ENCODE data around the gene SRSF11. TPM values are rescaled to one million over a fixed set of nuclear protein-coding genes. Genes with fewer than 3 reads are reported as not detected.
"Not testable (repeated sequence)": the region's sequence is repeated elsewhere in the genome, so short reads cannot be mapped to it uniquely, and the experiment has no call there.

SRSF11 gene
- polyA plus RNA-seq, 1 of the 3 experiments (the other 2 are of a cell fraction) = 138 TPM

GRCh38 chr1:70190180-70190579, 31.0 kb upstream of the SRSF11 start:
- TF ChIP-seq CTCF (IDR thresholded peaks at IDR 0.05) = no peak
- TF ChIP-seq JUND (IDR thresholded peaks at IDR 0.05) = no peak
- no peak for TF ChIP-seq SMC3 (IDR thresholded peaks at IDR 0.05; ENCODE audit: low read depth, low read length)
- TF ChIP-seq FOXJ3 (CRISPR knock-in tag; IDR thresholded peaks at IDR 0.05) = no peak
- TF ChIP-seq YY1 (IDR thresholded peaks at IDR 0.05; ENCODE audit: low read depth) = no peak
- no peak for TF ChIP-seq CHD2 (IDR thresholded peaks at IDR 0.05; ENCODE audit: low read length, partially characterized antibody)
- TF ChIP-seq RAD21 (IDR thresholded peaks at IDR 0.05; ENCODE audit: low read length) = no peak
- TF ChIP-seq RXRA (IDR thresholded peaks at IDR 0.05; ENCODE audit: borderline replicate concordance, low read depth) = no peak
- no peak for TF ChIP-seq POLR2AphosphoS5 (IDR thresholded peaks at IDR 0.05; ENCODE audit: low read depth, low read length)
- no peak for TF ChIP-seq FOSL2 (IDR thresholded peaks at IDR 0.05; ENCODE audit: borderline replicate concordance, low read depth)
- H3K9me3 ChIP-seq = no peaks in the 10 kb centered on the region

DNA sequence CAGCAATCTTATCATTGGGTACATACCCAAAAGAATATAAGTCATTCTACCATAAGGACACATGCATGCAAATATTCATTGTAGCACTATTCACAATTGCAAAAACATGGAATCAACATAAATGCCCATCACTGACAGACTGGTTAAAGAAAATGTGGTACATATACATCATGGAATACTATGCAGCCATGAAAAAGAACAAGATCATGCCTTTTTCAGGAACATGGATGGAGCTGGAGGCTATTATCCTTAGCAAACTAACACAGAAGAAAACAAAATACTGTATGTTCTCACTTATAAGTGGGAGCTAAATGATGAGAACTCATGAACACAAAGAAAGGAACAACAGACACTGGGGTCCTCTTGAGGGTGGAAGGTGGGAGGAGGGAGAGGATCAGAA, 28.7 kb upstream of the SRSF11 start:
- H3K9ac ChIP-seq; H3K9me2 ChIP-seq; H2AFZ ChIP-seq (ENCODE audit: low read depth); POLR2A ChIA-PET; H4K20me1 ChIP-seq (ENCODE audit: insufficient read depth); H3K36me3 ChIP-seq (replicated peaks in 1 of 2; ENCODE audit: control insufficient read depth in 1 of 2, insufficient read depth in 2 of 2, low read length in 1 of 2); H3K4me3 ChIP-seq (ENCODE audit: low read depth in 2 of 2, low read length in 1 of 2); H3K27me3 ChIP-seq (ENCODE audit: insufficient read depth); H3K4me2 ChIP-seq; H3K9me3 ChIP-seq; CTCF ChIA-PET; H3K4me1 ChIP-seq (ENCODE audit: control insufficient read depth in 1 of 2, insufficient read depth in 2 of 2, low read depth in 1 of 2, low read length in 1 of 2); DNase-seq; H3F3A ChIP-seq (replicated peaks; ENCODE audit: insufficient read depth); H3K27ac ChIP-seq (ENCODE audit: low read depth in 2 of 2, low read length in 1 of 2): not testable (repeated sequence)
- peaks cover 70% of the 10 kb centered on the region for H3K79me2 ChIP-seq (ENCODE audit: insufficient read depth)

More at GRCh38 chr1:70190180-70190579, 31.0 kb upstream of the SRSF11 start:
- ChIA-PET POLR2A (no interaction called here), CTCF (interaction anchor here (1.0 kb wide), 1 partner anchor 20 kb away, joined by 3 read pairs; no protein-coding TSS in a partner anchor)
- peaks cover 3% of the 10 kb centered on the region for H3F3A ChIP-seq (replicated peaks; ENCODE audit: insufficient read depth)
- no peak overlapping the region for H3K4me2 ChIP-seq
- peaks cover 52% of the 10 kb centered on the region for H3K79me2 ChIP-seq (ENCODE audit: insufficient read depth)
- peaks cover 0 to 5% of the 10 kb centered on the region in 2 experiments for H3K36me3 ChIP-seq (replicated peaks in 1 of 2; ENCODE audit: control insufficient read depth in 1 of 2, insufficient read depth in 2 of 2, low read length in 1 of 2)
- H3K4me1 ChIP-seq (ENCODE audit: control insufficient read depth in 1 of 2, insufficient read depth in 2 of 2, low read depth in 1 of 2, low read length in 1 of 2) = no peaks in the 10 kb centered on the region; a peak in 1 of 4 replicates
- H3K4me3 ChIP-seq (ENCODE audit: low read depth in 2 of 2, low read length in 1 of 2) = no peak overlapping the region
- H3K27ac ChIP-seq (ENCODE audit: low read depth in 2 of 2, low read length in 1 of 2) = no peak overlapping the region
- H3K9ac ChIP-seq = no peak overlapping the region
- no peaks in the 10 kb centered on the region for H3K27me3 ChIP-seq (ENCODE audit: insufficient read depth)
- H4K20me1 ChIP-seq (ENCODE audit: insufficient read depth) = no peaks in the 10 kb centered on the region
- no peak for DNase-seq
- H2AFZ ChIP-seq (ENCODE audit: low read depth) = no peak overlapping the region
- H3K9me2 ChIP-seq = no peaks in the 10 kb centered on the region

DNA sequence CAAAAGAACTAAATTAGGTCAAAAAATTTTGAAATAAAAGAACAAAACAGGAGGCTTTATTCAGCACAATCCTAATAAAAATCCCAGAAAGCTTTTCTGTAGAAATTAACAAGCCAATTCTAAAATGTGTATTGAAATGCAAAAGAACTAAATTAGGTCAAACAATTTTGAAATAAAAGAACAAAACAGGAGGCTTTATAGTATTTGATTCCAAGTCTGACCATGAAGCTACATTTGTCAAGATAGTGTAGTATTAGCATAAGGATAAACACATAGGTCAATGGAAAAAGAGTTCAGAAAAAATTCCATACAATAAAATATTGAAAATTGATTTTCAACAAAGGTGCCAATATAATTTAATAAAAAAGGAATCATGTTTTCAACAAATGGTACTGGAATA, 26.6 kb upstream of the SRSF11 start:
- ChIA-PET CTCF (no interaction called here), POLR2A (no interaction called here)
- no peak overlapping the region for H2AFZ ChIP-seq (ENCODE audit: low read depth)
- H3K9me3 ChIP-seq = no peaks in the 10 kb centered on the region
- no peak overlapping the region for H3K4me3 ChIP-seq (ENCODE audit: low read depth in 2 of 2, low read length in 1 of 2)
- H3K9me2 ChIP-seq = no peaks in the 10 kb centered on the region
- no peaks in the 10 kb centered on the region for H3K27me3 ChIP-seq (ENCODE audit: insufficient read depth)
- no peak overlapping the region for H3K27ac ChIP-seq (ENCODE audit: low read depth in 2 of 2, low read length in 1 of 2)
- H3K36me3 ChIP-seq (replicated peaks in 1 of 2; ENCODE audit: control insufficient read depth in 1 of 2, insufficient read depth in 2 of 2, low read length in 1 of 2) = peaks cover 0 to 4% of the 10 kb centered on the region in 2 experiments
- H3K9ac ChIP-seq = no peak overlapping the region
- no peak overlapping the region for H3K4me2 ChIP-seq
- no peaks in the 10 kb centered on the region for H4K20me1 ChIP-seq (ENCODE audit: insufficient read depth)
- no peaks in the 10 kb centered on the region; a peak in 1 of 4 replicates for H3K4me1 ChIP-seq (ENCODE audit: control insufficient read depth in 1 of 2, insufficient read depth in 2 of 2, low read depth in 1 of 2, low read length in 1 of 2)
- H3F3A ChIP-seq (replicated peaks; ENCODE audit: insufficient read depth) = peaks cover 3% of the 10 kb centered on the region
- TF ChIP-seq NRF1 (IDR thresholded peaks at IDR 0.05; ENCODE audit: low read depth, low read length) (no peak), EZH2phosphoT487 (IDR thresholded peaks at IDR 0.05; ENCODE audit: borderline replicate concordance, low read depth) (no peak), SMC3 (IDR thresholded peaks at IDR 0.05; ENCODE audit: low read depth, low read length) (no peak), GATA2 (CRISPR knock-in tag; IDR thresholded peaks at IDR 0.05) (no peak), FOXM1 (IDR thresholded peaks at IDR 0.05; ENCODE audit: low read depth) (no peak)
- peaks cover 86% of the 10 kb centered on the region for H3K79me2 ChIP-seq (ENCODE audit: insufficient read depth)
- no peak for DNase-seq
